Endothelial cell of umbilical vein (primary cell): ENCODE measurements around the gene PLEKHH2. TPM values are rescaled to one million over a fixed set of nuclear protein-coding genes. Genes with fewer than 3 reads are reported as not detected.

Source experiments
- BruUV-seq: library from RNA; stranded (reverse); fragments of 400-500 nt; replicated peaks from 2 replicates; lab custom pipeline; 2021; lab: Mats Ljungman, UMichigan
- CTCF ChIA-PET: fragments of 300-600, 350-600 bp; sonication (Branson Sonifier 250); formaldehyde crosslinking; loops from one replicate; lab custom pipeline; 2021; ENCODE audit warnings: antibody characterized with exemption, inconsistent platforms; lab: Charles Lee
- POLR2A ChIA-PET: fragments of 300-600, 350-600 bp; sonication (Branson Sonifier 250); formaldehyde crosslinking; loops from one replicate; lab custom pipeline; 2021; ENCODE audit warnings: antibody characterized with exemption, inconsistent platforms; lab: Charles Lee
- DNase-seq: peaks from one replicate; pipeline ENCODE4 v3.0.0-alpha.2; 2011; ENCODE audit warnings: low read depth, low spot score
- FAIRE-seq: peaks from 2 replicates; lab custom pipeline; 2011; peaks lifted over from hg19 to GRCh38; lab: Jason Lieb, UNC
- H2AFZ ChIP-seq: 2 replicates; pipeline ENCODE4 v1.6.0; 2012; ENCODE audit warnings: low read depth, low read length, control low read depth, inconsistent platforms
- H3K27ac ChIP-seq: 2 replicates; pipeline ENCODE4 v1.5.1; 2011; ENCODE audit warnings: low read depth, mild to moderate bottlenecking, control low read depth, low read length, moderate library complexity; ENCODE audit not compliant: insufficient read depth
- H3K27me3 ChIP-seq, 2 experiments: 2 replicates each; pipeline versions ENCODE4 v1.6.0 to v1.6.1; 2011; ENCODE audit warnings: low read length in 2 of 2, mixed read lengths in 1 of 2; ENCODE audit not compliant: control insufficient read depth in 2 of 2, insufficient read depth in 2 of 2
- H3K36me3 ChIP-seq, 2 experiments: 2 replicates in 1 of 2; 3 replicates in 1 of 2; pipeline ENCODE4 v1.5.1; 2011; ENCODE audit warnings: low read length in 2 of 2, mild to moderate bottlenecking in 1 of 2, moderate library complexity in 1 of 2; ENCODE audit not compliant: control insufficient read depth in 2 of 2, insufficient read depth in 2 of 2; ENCODE audit errors: extremely low read depth in 1 of 2
- H3K4me1 ChIP-seq: 3 replicates; pipeline ENCODE4 v1.5.1; 2011; ENCODE audit warnings: mild to moderate bottlenecking, low read length; ENCODE audit not compliant: control insufficient read depth, insufficient read depth; ENCODE audit errors: extremely low read depth
- H3K4me2 ChIP-seq: 2 replicates; pipeline ENCODE4 v1.6.1; 2011; ENCODE audit warnings: low read length, control low read depth, mixed read lengths; ENCODE audit not compliant: insufficient read depth
- H3K4me3 ChIP-seq, 3 experiments: fragments of 200-600 bp in 1 of 3; sonication (generic), shearing (Covaris generic) in 1 of 3; replicated peaks in 1 of 3; 2 replicates each; pipeline ENCODE4 v1.5.1; 2011 to 2016; ENCODE audit warnings: control low read depth in 3 of 3, low read length in 3 of 3, mild to moderate bottlenecking in 2 of 3, inconsistent platforms in 1 of 3, low read depth in 1 of 3, moderate library complexity in 1 of 3; ENCODE audit not compliant: insufficient read depth in 1 of 3
- H3K79me2 ChIP-seq: 2 replicates; pipeline ENCODE4 v1.6.0; 2012; ENCODE audit warnings: low read length, inconsistent platforms; ENCODE audit not compliant: control insufficient read depth, insufficient read depth
- H3K9ac ChIP-seq: replicated peaks from 2 replicates; pipeline ENCODE3; 2011; ENCODE audit warnings: low read length, control low read depth; ENCODE audit not compliant: insufficient read depth; ENCODE audit errors: extremely low read depth
- H3K9me1 ChIP-seq: replicated peaks from 3 replicates; pipeline ENCODE4 v1.6.0; 2011; ENCODE audit warnings: mild to moderate bottlenecking, low read length; ENCODE audit not compliant: control insufficient read depth, insufficient read depth; ENCODE audit errors: extremely low read depth
- H3K9me3 ChIP-seq: replicated peaks from 2 replicates; pipeline ENCODE4 v1.5.1; 2012; ENCODE audit warnings: low read length, inconsistent platforms; ENCODE audit not compliant: control insufficient read depth, insufficient read depth
- H4K20me1 ChIP-seq: replicated peaks from 2 replicates; pipeline ENCODE3; 2011; ENCODE audit warnings: mild to moderate bottlenecking, low read length; ENCODE audit not compliant: control insufficient read depth, insufficient read depth; ENCODE audit errors: extremely low read depth
- FOS ChIP-seq: IDR thresholded peaks from 2 replicates; pipeline ENCODE4 v1.6.1; 2011; ENCODE audit warnings: mild to moderate bottlenecking, low read length, moderate library complexity, borderline replicate concordance; ENCODE audit not compliant: insufficient read depth
- GATA2 ChIP-seq: IDR thresholded peaks from 2 replicates; pipeline ENCODE4 v1.7.0; 2011; ENCODE audit warnings: low read depth, mild to moderate bottlenecking, moderate library complexity, mixed read lengths, low read length; ENCODE audit not compliant: insufficient read length, insufficient read depth
- JUN ChIP-seq: IDR thresholded peaks from 2 replicates; pipeline ENCODE4 v1.6.1; 2011; ENCODE audit warnings: borderline replicate concordance, low read depth; ENCODE audit not compliant: insufficient read length, insufficient read depth
- MYC ChIP-seq: IDR thresholded peaks from one replicate; pipeline ENCODE4 v1.6.1; 2011; ENCODE audit warnings: mild to moderate bottlenecking, low read depth, low read length
- POLR2AphosphoS5 ChIP-seq: IDR thresholded peaks from 2 replicates; pipeline ENCODE4 v1.6.1; 2012; ENCODE audit warnings: low read depth, mild to moderate bottlenecking, control low read depth, low read length, moderate library complexity; ENCODE audit not compliant: insufficient read depth
- dilution Hi-C: fragments of 300-500 bp; cut with MboI; formaldehyde crosslinking; loops from one replicate; pipeline ENCODE4 v1.15.0; 2019; ENCODE audit warnings: low sequenced_read_pairs; ENCODE audit not compliant: extremely low pct_ligation_motif_present
- intact Hi-C: fragments of 100-400 bp; cut with micrococcal nuclease; formaldehyde crosslinking; loops from one replicate; pipeline ENCODE4 v1.10.0; 2022
- polyA plus RNA-seq, 4 experiments: library from polyadenylated mRNA; depleted of rRNA in 3 of 4; stranded (reverse) in 3 of 4; unstranded in 1 of 4; fragments of >200 nt; gene quantifications; 2 replicates each; pipeline versions ENCODE4 v1.2.1 to v1.2.3, GENCODE V29; 2011 to 2012; ENCODE audit warnings: missing spikeins in 1 of 4
- total RNA-seq: library from RNA; stranded (reverse); gene quantifications from 2 replicates; pipeline ENCODE4 v1.2.3, GENCODE V29; 2021

Gene PLEKHH2
- total and polyA plus RNA-seq, 2 donors (not counting 3 experiments of a cell fraction or from before 2014, with no cell fraction given): 0.41 to 0.58 TPM

GRCh38 chr2:43794956-43795355 is 157.9 kb downstream of the PLEKHH2 start:
- Histone ChIP-seq H3K9ac (no peak overlapping the region), H3K79me2 (no peaks in the 10 kb centered on the region), H4K20me1 (no peaks in the 10 kb centered on the region), H3K36me3 (no peaks in the 10 kb centered on the region), H3K9me3 (no peaks in the 10 kb centered on the region), H3K4me1 (no peaks in the 10 kb centered on the region), H3K4me2 (no peak overlapping the region), H3K9me1 (no peaks in the 10 kb centered on the region), H3K27ac (no peak overlapping the region), H2AFZ (no peak overlapping the region), H3K4me3 (no peak overlapping the region), H3K27me3 (no peaks in the 10 kb centered on the region)
- dilution Hi-C loops (no loop called here), intact Hi-C loops (no loop called here)
- ChIA-PET CTCF (no interaction called here), POLR2A (no interaction called here)
- TF ChIP-seq POLR2AphosphoS5: no peak
- TF ChIP-seq MYC: no peak
- TF ChIP-seq GATA2: no peak
- no peak for DNase-seq
- BruUV-seq: no TSS peak
- FAIRE-seq: no peak

- Histone ChIP-seq H3K27ac (no peak overlapping the region), H3K4me1 (no peaks in the 10 kb centered on the region), H3K4me2 (no peak overlapping the region), H3K36me3 (no peaks in the 10 kb centered on the region), H3K4me3 (no peak overlapping the region), H3K9me1 (no peaks in the 10 kb centered on the region), H3K9ac (no peak overlapping the region), H3K79me2 (no peaks in the 10 kb centered on the region), H3K27me3 (no peaks in the 10 kb centered on the region), H4K20me1 (no peaks in the 10 kb centered on the region), H3K9me3 (no peaks in the 10 kb centered on the region), H2AFZ (no peak overlapping the region)
- no peak for FAIRE-seq
- no TSS peak for BruUV-seq
- CTCF ChIA-PET: interaction anchor here (0.7 to 0.8 kb wide), 3 partner anchors 12 to 152 kb away, joined by 3 read pairs; no protein-coding TSS in a partner anchor
- intact Hi-C loops (no loop called here), dilution Hi-C loops (no loop called here)
- no peak for TF ChIP-seq FOS
- TF ChIP-seq JUN: no peak
- no peak for DNase-seq
- POLR2A ChIA-PET: no interaction called here
Measured at GRCh38 chr2:43796206-43796605, 159.1 kb downstream of the PLEKHH2 start.
